ENCODE results near the gene TIAL1.

- TF ChIP-seq CTCF (IDR thresholded peaks at IDR 0.05; ENCODE audit: extremely low read depth in 1 of 2, insufficient read depth in 1 of 2, low read depth in 1 of 2, low read length in 2 of 2) (no peak), POLR2A (IDR thresholded peaks at IDR 0.05; ENCODE audit: low read depth, low read length) (no peak), MYC (IDR thresholded peaks at IDR 0.05; ENCODE audit: low read depth, low read length) (no peak)
Observed at GRCh38 chr10:119536508-119537025, 60.2 kb downstream of the TIAL1 start.

Data from endothelial cell of umbilical vein (primary cell).